ENCODE measurements around the gene XNDC1N.
A peak's percentile ranks its signal among the peaks of the same experiment; 100 is the strongest.

Gene XNDC1N

GRCh38 chr11:71927820-71928736 is at the start of gene XNDC1N:
Gene XNDC1N, minus strand, starts transcription at chr11:71928594. Its CDS starts 5,241 bp downstream, at chr11:71923353.
- ATAC-seq, result peak; percentile 85

GRCh38 chr11:71977743-71978418 is 49.5 kb upstream of the XNDC1N start:
- ATAC-seq (peak; percentile 52), DNase-seq (peak; percentile 56)

More at GRCh38 chr11:71927820-71928736, at the start of gene XNDC1N:
- peak; percentile 67 for DNase-seq

- ATAC-seq (no peak), DNase-seq (no peak)
These were observed 48.7 kb upstream of the XNDC1N start for GRCh38 chr11:71977090-71977489.

- ATAC-seq, result no peak
- no peak for DNase-seq
These were observed 48.2 kb upstream of the XNDC1N start for GRCh38 chr11:71976551-71976950.

GRCh38 chr11:71971680-71972079 is 43.3 kb upstream of the XNDC1N start:
- DNase-seq (no peak), ATAC-seq (no peak)

- no peak for DNase-seq
- no peak for ATAC-seq
These were observed 36.2 kb upstream of the XNDC1N start for GRCh38 chr11:71964641-71965040.

- ATAC-seq (no peak), DNase-seq (no peak)
These were observed 35.1 kb upstream of the XNDC1N start for GRCh38 chr11:71963468-71963867.

GRCh38 chr11:71962428-71963038 is 34.1 kb upstream of the XNDC1N start:
- ATAC-seq (peak; percentile 85), DNase-seq (no peak)

GRCh38 chr11:71955898-71956456 is 27.6 kb upstream of the XNDC1N start:
- DNase-seq (no peak), ATAC-seq (no peak)

GRCh38 chr11:71951741-71952310 is 23.4 kb upstream of the XNDC1N start:
- ATAC-seq (no peak), DNase-seq (no peak)

- no peak for ATAC-seq
- no peak for DNase-seq
These were observed 20.6 kb upstream of the XNDC1N start for GRCh38 chr11:71949034-71949433.

GRCh38 chr11:71948314-71949027 is 20.1 kb upstream of the XNDC1N start:
- DNase-seq (no peak), ATAC-seq (no peak)

GRCh38 chr11:71947498-71947897 is 19.1 kb upstream of the XNDC1N start:
- no peak for DNase-seq
- no peak for ATAC-seq

GRCh38 chr11:71946144-71946571 is 17.8 kb upstream of the XNDC1N start:
- ATAC-seq (peak; percentile 75), DNase-seq (no peak)

- ATAC-seq (no peak), DNase-seq (no peak)
These were observed 12.3 kb upstream of the XNDC1N start for GRCh38 chr11:71940561-71941219.

- ATAC-seq (no peak), DNase-seq (no peak)
These were observed 9.4 kb upstream of the XNDC1N start for GRCh38 chr11:71937826-71938225.

- DNase-seq (no peak), ATAC-seq (no peak)
These were observed 8.4 kb upstream of the XNDC1N start for GRCh38 chr11:71936825-71937224.

- ATAC-seq (no peak), DNase-seq (no peak)
These were observed 7.0 kb upstream of the XNDC1N start for GRCh38 chr11:71935338-71935925.

- ATAC-seq, result no peak
These were observed 5.8 kb upstream of the XNDC1N start for GRCh38 chr11:71934213-71934612.

GRCh38 chr11:71933141-71933933 is 4.9 kb upstream of the XNDC1N start:
- ATAC-seq, result no peak
- no peak for DNase-seq

More at GRCh38 chr11:71934213-71934612, 5.8 kb upstream of the XNDC1N start:
- peak; percentile 14 for DNase-seq

Measured in stimulated activated naive CD8-positive, alpha-beta T cell treated with anti-CD3 and anti-CD28 coated beads, Interleukin-15, Interleukin-2, amounts not matched to agents 100 U/mL and 50 U/mL, for 24 hours (primary cell).